ENCODE data around the gene PSME2. TPM values are rescaled to one million over a fixed set of nuclear protein-coding genes. Genes with fewer than 3 reads are reported as not detected.

Gene PSME2
- total RNA-seq, 1 experiment from 2014 or later = 288 TPM

- peaks cover 58% of the 10 kb centered on the region for H3K36me3 Mint-ChIP-seq (ENCODE audit: insufficient read depth, unreplicated experiment)
- CTCF ChIA-PET = interaction anchor here (0.7 to 2.4 kb wide), 12 partner anchors 14 to 103 kb away, joined by 3 to 24 read pairs (median 7); partner anchors contain the start of genes DCAF11, EMC9, NRL and PCK2
- peaks cover 15% of the 10 kb centered on the region for H3K4me1 Mint-ChIP-seq (ENCODE audit: low read depth, unreplicated experiment)
- BruUV-seq (replicated peaks) = TSS peak; percentile 44
- H3K27me3 Mint-ChIP-seq (ENCODE audit: unreplicated experiment) = no peaks in the 10 kb centered on the region
- H3K9me3 Mint-ChIP-seq (ENCODE audit: low read depth, unreplicated experiment) = no peaks in the 10 kb centered on the region
- intact Hi-C loops (cut with micrococcal nuclease; ENCODE audit: unreplicated experiment) = loop anchor here (2.0 kb wide), 2 partner anchors 14 to 46 kb away; partner anchors contain the start of genes DCAF11, NRL, PSME2 and RNF31
- TF ChIP-seq CTCF (IDR thresholded peaks at IDR 0.05; ENCODE audit: unreplicated experiment) = peak; percentile 75
- H3K27ac Mint-ChIP-seq (ENCODE audit: unreplicated experiment) = peak within 1 kb of the TSS; percentile 86
- DNase-seq = peak; percentile 96
- peak within 1 kb of the TSS; percentile 76 for H3K4me3 Mint-ChIP-seq (ENCODE audit: low read depth, unreplicated experiment)
Measured at GRCh38 chr14:24160850-24161804, 14.7 kb upstream of the PSME2 start, which contains the start of gene IRF9. Gene IRF9, plus strand, starts transcription at chr14:24161265. Its CDS starts 880 bp downstream, at chr14:24162145.

GRCh38 chr14:24160499-24160849, 14.1 kb upstream of the PSME2 start:
- peaks cover 65% of the 10 kb centered on the region for H3K36me3 Mint-ChIP-seq (ENCODE audit: insufficient read depth, unreplicated experiment)
- H3K4me3 Mint-ChIP-seq (ENCODE audit: low read depth, unreplicated experiment) = peak overlapping the region; percentile 76
- no peaks in the 10 kb centered on the region for H3K9me3 Mint-ChIP-seq (ENCODE audit: low read depth, unreplicated experiment)

GRCh38 chr14:24159777-24160498, 13.5 kb upstream of the PSME2 start:
- no TSS peak for BruUV-seq (replicated peaks)
- Mint-ChIP-seq H3K4me3 (ENCODE audit: low read depth, unreplicated experiment) (peak overlapping the region; percentile 76), H3K4me1 (ENCODE audit: low read depth, unreplicated experiment) (peaks cover 15% of the 10 kb centered on the region), H3K27ac (ENCODE audit: unreplicated experiment) (peak overlapping the region; percentile 86), H3K9me3 (ENCODE audit: low read depth, unreplicated experiment) (no peaks in the 10 kb centered on the region), H3K36me3 (ENCODE audit: insufficient read depth, unreplicated experiment) (peaks cover 66% of the 10 kb centered on the region), H3K27me3 (ENCODE audit: unreplicated experiment) (no peaks in the 10 kb centered on the region)
- CTCF ChIA-PET = interaction anchor here (0.6 to 2.4 kb wide), 6 partner anchors 13 to 83 kb away, joined by 3 to 14 read pairs (median 4); partner anchors contain the start of genes PCK2 and RNF31
- no peak for DNase-seq
- no peak for TF ChIP-seq CTCF (IDR thresholded peaks at IDR 0.05; ENCODE audit: unreplicated experiment)
- intact Hi-C loops (cut with micrococcal nuclease; ENCODE audit: unreplicated experiment) = loop anchor here (2.0 kb wide), 2 partner anchors 13 to 45 kb away; partner anchors contain the start of genes DCAF11, NRL, PSME2 and RNF31

More at GRCh38 chr14:24160499-24160849, 14.1 kb upstream of the PSME2 start:
- Mint-ChIP-seq H3K27me3 (ENCODE audit: unreplicated experiment) (no peaks in the 10 kb centered on the region), H3K27ac (ENCODE audit: unreplicated experiment) (peak overlapping the region; percentile 86), H3K4me1 (ENCODE audit: low read depth, unreplicated experiment) (peaks cover 15% of the 10 kb centered on the region)
- intact Hi-C loops (cut with micrococcal nuclease; ENCODE audit: unreplicated experiment) = loop anchor here (2.0 kb wide), 2 partner anchors 14 to 46 kb away; partner anchors contain the start of genes DCAF11, NRL, PSME2 and RNF31
- DNase-seq = no peak
- no peak for TF ChIP-seq CTCF (IDR thresholded peaks at IDR 0.05; ENCODE audit: unreplicated experiment)
- CTCF ChIA-PET = interaction anchor here (1.2 to 2.4 kb wide), 11 partner anchors 14 to 102 kb away, joined by 3 to 24 read pairs (median 7); partner anchors contain the start of genes DCAF11, EMC9, NRL and PCK2
- no TSS peak for BruUV-seq (replicated peaks)

- CTCF ChIA-PET = no interaction called here
- no peak for TF ChIP-seq CTCF (IDR thresholded peaks at IDR 0.05; ENCODE audit: unreplicated experiment)
- peaks cover 15% of the 10 kb centered on the region for H3K4me1 Mint-ChIP-seq (ENCODE audit: low read depth, unreplicated experiment)
- H3K9me3 Mint-ChIP-seq (ENCODE audit: low read depth, unreplicated experiment) = no peaks in the 10 kb centered on the region
- no peak overlapping the region for H3K4me3 Mint-ChIP-seq (ENCODE audit: low read depth, unreplicated experiment)
- H3K27ac Mint-ChIP-seq (ENCODE audit: unreplicated experiment) = no peak overlapping the region
- peaks cover 53% of the 10 kb centered on the region for H3K36me3 Mint-ChIP-seq (ENCODE audit: insufficient read depth, unreplicated experiment)
- H3K27me3 Mint-ChIP-seq (ENCODE audit: unreplicated experiment) = no peaks in the 10 kb centered on the region
- intact Hi-C loops (cut with micrococcal nuclease; ENCODE audit: unreplicated experiment) = no loop called here
- BruUV-seq (replicated peaks) = no TSS peak
- DNase-seq = no peak
Measured at GRCh38 chr14:24157331-24157730, 10.9 kb upstream of the PSME2 start.
